ENCODE data around the gene ZBTB1.

DNA sequence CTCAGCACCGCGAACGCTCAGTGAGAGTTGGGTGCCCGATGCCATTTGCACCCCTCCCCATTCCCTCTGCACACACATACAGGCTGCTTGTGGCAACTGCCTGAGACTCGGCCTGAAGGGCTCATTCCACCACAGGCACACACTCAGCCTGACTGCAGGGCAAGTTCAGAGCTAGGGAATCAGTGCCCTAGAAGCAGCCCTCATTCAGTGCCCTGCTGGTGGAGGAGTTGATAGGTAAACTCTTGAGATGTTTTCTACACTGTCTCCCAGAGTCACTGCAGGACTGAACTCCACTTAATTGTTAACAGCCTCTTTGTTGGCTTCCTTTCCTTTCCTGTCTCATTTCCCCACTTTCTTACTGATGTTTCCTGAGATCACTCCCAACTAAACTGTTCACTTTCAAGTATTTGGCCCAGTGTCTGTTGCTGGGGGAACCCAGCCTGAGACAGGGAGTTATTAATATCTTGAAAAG is 62.1 kb downstream of the ZBTB1 start:
- TF ChIP-seq CTCF (conservative IDR thresholded peaks at IDR 0.05 in 1 of 2, IDR thresholded peaks at IDR 0.05 in 1 of 2; ENCODE audit: extremely low read depth in 1 of 2, insufficient read depth in 1 of 2, low read depth in 1 of 2, low read length in 2 of 2) (no peak), EZH2 (IDR thresholded peaks at IDR 0.05; ENCODE audit: borderline replicate concordance, low read length) (no peak)

All from mammary epithelial cell (primary cell).